Measurements from ENCODE around the gene ZRANB2.

DNA sequence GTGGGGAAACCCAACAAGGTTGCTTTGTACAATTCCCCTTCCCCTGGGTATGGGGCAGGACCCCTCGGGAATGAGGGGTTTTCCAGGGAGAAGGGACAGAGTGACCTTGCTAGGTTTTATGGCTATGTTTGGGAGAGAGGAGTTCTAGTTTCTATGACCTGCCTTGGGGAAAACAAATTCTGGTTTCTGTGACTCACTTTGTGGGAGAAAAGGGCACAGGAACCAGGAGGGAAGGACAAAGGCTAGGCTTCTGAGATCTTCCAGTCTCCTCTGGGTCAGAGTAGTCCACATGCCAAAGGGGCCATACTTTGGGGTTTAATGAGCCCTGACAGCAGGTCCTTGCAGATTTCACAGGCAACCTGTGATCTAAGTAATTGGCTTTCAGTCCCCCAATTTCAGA, 27.7 kb downstream of the ZRANB2 start:
- TF ChIP-seq FOXK2 (IDR thresholded peaks at IDR 0.05), result no peak
- no peak for TF ChIP-seq TARDBP (IDR thresholded peaks at IDR 0.05)
- TF ChIP-seq LEF1 (IDR thresholded peaks at IDR 0.05; ENCODE audit: borderline replicate concordance), result no peak
- no peak for TF ChIP-seq FOXA1 (IDR thresholded peaks at IDR 0.05)
- TF ChIP-seq ZNF384 (IDR thresholded peaks at IDR 0.05), result no peak
- no peak for TF ChIP-seq SUZ12 (IDR thresholded peaks at IDR 0.05)
- TF ChIP-seq HDGF (IDR thresholded peaks at IDR 0.05; ENCODE audit: borderline replicate concordance), result no peak
- TF ChIP-seq, protein P1, sequence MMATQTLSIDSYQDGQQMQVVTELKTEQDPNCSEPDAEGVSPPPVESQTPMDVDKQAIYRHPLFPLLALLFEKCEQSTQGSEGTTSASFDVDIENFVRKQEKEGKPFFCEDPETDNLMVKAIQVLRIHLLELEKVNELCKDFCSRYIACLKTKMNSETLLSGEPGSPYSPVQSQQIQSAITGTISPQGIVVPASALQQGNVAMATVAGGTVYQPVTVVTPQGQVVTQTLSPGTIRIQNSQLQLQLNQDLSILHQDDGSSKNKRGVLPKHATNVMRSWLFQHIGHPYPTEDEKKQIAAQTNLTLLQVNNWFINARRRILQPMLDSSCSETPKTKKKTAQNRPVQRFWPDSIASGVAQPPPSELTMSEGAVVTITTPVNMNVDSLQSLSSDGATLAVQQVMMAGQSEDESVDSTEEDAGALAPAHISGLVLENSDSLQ (IDR thresholded peaks at IDR 0.05), result no peak
- TF ChIP-seq FOXM1 (IDR thresholded peaks at IDR 0.05; ENCODE audit: borderline replicate concordance), result no peak
- no peak for TF ChIP-seq ARNT (IDR thresholded peaks at IDR 0.05)
- no peak for TF ChIP-seq L3MBTL2 (conservative IDR thresholded peaks at IDR 0.05)
- no peak for TF ChIP-seq NFRKB (IDR thresholded peaks at IDR 0.05)
- TF ChIP-seq SP1 (IDR thresholded peaks at IDR 0.05), result no peak
